ENCODE measurements around the gene CASP2.

Gene CASP2

GRCh38 chr7:143292876-143293275, 4.7 kb downstream of the CASP2 start:
- TF ChIP-seq CTCF (IDR thresholded peaks at IDR 0.05; ENCODE audit: borderline replicate concordance, insufficient read depth, low read depth, low read length): no peak
- H3K4me3 ChIP-seq (ENCODE audit: low read depth, low read length): no peak overlapping the region

GRCh38 chr7:143295870-143296269, 7.7 kb downstream of the CASP2 start:
- TF ChIP-seq CTCF (IDR thresholded peaks at IDR 0.05; ENCODE audit: borderline replicate concordance, insufficient read depth, low read depth, low read length): no peak
- H3K4me3 ChIP-seq (ENCODE audit: low read depth, low read length): no peak overlapping the region

- TF ChIP-seq CTCF (IDR thresholded peaks at IDR 0.05; ENCODE audit: borderline replicate concordance, insufficient read depth, low read depth, low read length): no peak
- H3K4me3 ChIP-seq (ENCODE audit: low read depth, low read length): no peak overlapping the region
Measured at GRCh38 chr7:143296686-143297085, 8.5 kb downstream of the CASP2 start.

- TF ChIP-seq CTCF (IDR thresholded peaks at IDR 0.05; ENCODE audit: borderline replicate concordance, insufficient read depth, low read depth, low read length): no peak
Measured at GRCh38 chr7:143299346-143299745, 11.2 kb downstream of the CASP2 start.

GRCh38 chr7:143299840-143300239, 11.7 kb downstream of the CASP2 start:
- peak; percentile 71 for TF ChIP-seq CTCF (IDR thresholded peaks at IDR 0.05; ENCODE audit: borderline replicate concordance, insufficient read depth, low read depth, low read length)
- H3K4me3 ChIP-seq (ENCODE audit: low read depth, low read length): no peak overlapping the region

More at GRCh38 chr7:143299346-143299745, 11.2 kb downstream of the CASP2 start:
- no peak overlapping the region for H3K4me3 ChIP-seq (ENCODE audit: low read depth, low read length)

GRCh38 chr7:143300959-143301935, 13.1 kb downstream of the CASP2 start:
- H3K4me3 ChIP-seq (ENCODE audit: low read depth, low read length): no peak overlapping the region
- no peak for TF ChIP-seq CTCF (IDR thresholded peaks at IDR 0.05; ENCODE audit: borderline replicate concordance, insufficient read depth, low read depth, low read length)

GRCh38 chr7:143303733-143304132, 15.6 kb downstream of the CASP2 start:
- no peak overlapping the region for H3K4me3 ChIP-seq (ENCODE audit: low read depth, low read length)
- no peak for TF ChIP-seq CTCF (IDR thresholded peaks at IDR 0.05; ENCODE audit: borderline replicate concordance, insufficient read depth, low read depth, low read length)
